GM19463 (cell line): ENCODE data around the gene CDC14B.
A peak's percentile ranks its signal among the peaks of the same experiment; 100 is the strongest.

Experiments
- ATAC-seq: cut with Tn5 transposase; IDR thresholded peaks from one replicate; pipeline ENCODE4 v1.9.1; 2021; ENCODE audit warnings: mild to moderate bottlenecking, moderate library complexity; ENCODE audit not compliant: unreplicated experiment

Gene CDC14B

DNA sequence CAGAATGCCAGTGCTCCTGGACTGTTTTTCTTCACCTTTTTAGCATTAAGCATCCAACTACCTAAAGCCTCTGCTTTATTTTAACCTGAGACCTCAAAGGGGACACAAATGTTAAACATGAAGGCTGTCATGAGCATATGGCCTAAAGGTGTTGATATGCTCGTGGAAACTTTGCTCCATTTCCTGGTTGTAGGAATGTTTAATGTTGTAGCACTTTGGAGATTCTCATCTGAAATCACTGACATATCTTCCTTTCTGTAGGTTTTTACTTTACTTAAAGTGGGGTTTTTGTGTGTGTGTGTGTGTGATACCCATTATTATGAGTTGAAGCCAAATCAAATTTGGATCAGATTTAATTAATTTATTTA is 132.6 kb downstream of the CDC14B start:
- ATAC-seq: no peak

DNA sequence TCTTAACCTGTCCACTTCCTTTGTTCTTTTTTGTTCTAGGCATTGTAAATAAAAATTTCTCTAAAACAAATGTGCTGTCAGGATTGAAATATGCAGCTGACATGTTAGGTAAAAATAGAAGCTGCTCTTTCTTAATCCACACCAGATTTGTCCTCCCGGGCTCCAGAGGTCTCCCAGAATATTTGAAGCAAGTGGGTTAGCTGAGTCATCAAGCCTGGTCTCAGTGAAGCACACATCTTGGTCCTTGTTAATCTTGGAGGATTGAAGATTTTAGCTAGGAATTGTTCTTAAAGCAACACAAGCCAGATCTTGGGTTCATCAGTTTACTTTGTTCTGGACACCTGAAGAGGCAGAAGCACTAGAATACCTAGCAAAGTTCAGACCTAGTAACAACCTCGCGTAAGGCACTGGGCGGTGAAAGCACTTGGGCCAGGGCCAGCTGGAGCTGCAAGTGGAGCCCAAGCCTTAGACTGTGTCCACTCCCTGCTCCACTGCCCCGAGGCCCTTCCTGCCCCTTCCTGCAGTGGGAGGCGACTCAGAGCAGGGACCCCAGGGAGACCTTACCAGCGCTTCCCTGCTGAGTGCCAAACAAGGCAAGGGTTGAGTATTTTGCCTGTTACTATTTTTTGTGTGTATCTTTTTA is 133.1 kb downstream of the CDC14B start:
- ATAC-seq: no peak

GRCh38 chr9:96485280-96485679 is 134.4 kb downstream of the CDC14B start:
- ATAC-seq: no peak

GRCh38 chr9:96484521-96484931 is 135.1 kb downstream of the CDC14B start:
- peak; percentile 95 for ATAC-seq

- ATAC-seq: no peak
Observed at GRCh38 chr9:96483733-96484390, 135.8 kb downstream of the CDC14B start.

DNA sequence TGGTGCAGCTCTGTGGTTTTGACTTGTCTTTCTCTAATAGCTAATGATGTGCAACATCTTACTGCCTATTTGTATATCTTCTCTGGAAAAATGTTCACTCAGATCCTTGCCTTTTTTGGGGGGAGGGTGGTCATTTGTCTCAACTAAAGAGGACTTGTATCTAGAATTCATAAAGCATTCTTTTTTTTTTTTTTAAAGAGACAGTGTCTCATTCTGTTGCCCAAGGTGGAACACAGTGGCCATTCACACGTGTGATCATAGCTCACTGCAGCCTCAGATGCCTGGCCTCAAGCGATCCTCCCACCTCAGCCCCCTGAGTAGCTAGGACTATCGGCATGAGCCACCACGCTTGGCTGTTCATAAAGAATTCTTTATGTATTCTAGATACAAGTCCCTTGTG is 136.4 kb downstream of the CDC14B start:
- ATAC-seq: no peak

GRCh38 chr9:96482476-96482875 is 137.2 kb downstream of the CDC14B start:
- ATAC-seq: no peak

DNA sequence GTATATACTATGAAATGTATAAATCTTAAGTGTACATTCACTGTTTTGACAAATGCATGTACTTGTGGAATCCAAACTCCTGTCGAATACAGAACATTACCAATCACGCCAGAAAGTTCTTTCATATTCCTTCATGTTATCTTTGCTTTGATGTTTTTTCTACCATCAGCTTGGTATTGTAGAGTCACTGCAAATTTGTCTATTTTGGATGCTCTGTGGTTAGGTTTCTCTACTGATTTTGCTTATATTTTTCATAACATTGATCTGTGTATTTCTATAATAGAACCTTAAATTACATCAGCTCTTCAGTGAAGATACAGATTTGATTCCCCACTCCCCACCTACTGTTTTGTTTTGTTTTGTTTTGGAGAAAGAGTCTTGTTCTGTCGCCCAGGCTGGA is 138.9 kb downstream of the CDC14B start:
- ATAC-seq: no peak

- peak; percentile 84 for ATAC-seq
Observed at GRCh38 chr9:96478829-96479371, 140.7 kb downstream of the CDC14B start.

DNA sequence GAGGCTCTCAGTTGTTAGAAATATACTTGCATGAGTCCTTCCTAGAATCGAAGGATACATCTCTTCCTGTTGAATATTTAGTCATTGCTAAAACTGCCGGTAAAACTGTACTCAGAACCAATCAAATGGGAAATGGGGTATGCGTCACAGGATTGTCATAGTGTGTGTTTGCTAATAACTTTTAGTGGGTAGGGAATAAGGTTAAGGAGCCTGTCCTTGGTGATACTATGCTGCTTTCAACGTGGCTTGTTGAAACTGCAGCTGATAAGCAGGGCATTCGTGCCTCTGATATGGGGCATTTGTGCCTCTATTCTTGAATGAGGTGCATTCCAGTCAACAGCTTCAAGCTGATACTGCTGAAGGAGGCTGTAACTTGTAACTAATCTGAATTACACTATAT is 143.1 kb downstream of the CDC14B start:
- ATAC-seq: no peak

DNA sequence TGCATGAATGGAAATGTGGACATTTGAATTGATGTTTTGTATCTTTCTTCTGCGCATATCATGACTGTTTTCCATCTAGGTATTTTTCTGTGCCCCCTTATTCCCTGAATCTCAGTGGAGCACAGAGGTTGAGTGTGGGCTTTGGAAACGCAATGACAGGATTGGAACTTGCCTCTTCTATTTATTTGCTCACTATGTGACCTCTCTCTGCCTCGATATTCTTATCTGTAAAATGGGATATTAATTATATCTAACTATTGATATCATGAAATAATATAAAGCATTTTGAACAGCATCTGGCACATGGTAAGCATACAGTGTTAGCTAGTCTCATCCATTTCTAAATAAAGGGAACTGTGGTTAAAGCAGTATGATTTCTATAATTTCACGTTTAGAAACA is 143.6 kb downstream of the CDC14B start:
- no peak for ATAC-seq

- no peak for ATAC-seq
Observed at GRCh38 chr9:96467784-96468183, 151.9 kb downstream of the CDC14B start.

DNA sequence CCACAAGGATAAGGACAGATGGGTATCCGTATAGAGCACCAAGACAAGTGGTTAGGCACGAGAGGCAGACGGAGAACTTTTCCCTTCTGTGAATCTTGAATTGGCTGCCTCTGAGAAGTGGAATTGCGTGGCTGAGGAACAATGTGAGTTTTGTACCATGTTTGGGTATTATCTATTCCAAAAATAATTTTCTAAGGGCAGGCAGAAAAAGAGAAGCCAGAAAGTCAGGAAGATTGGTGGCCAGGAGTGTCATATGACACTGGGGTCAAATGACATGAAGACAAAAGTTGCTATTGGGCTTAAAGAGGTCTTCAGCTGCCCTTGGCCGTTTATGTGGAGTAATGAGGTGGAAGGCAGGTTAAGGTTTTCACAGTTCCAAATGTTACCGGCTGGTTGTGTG is 155.2 kb downstream of the CDC14B start:
- ATAC-seq: no peak

- ATAC-seq: no peak
Observed at GRCh38 chr9:96462541-96462940, 157.1 kb downstream of the CDC14B start.

DNA sequence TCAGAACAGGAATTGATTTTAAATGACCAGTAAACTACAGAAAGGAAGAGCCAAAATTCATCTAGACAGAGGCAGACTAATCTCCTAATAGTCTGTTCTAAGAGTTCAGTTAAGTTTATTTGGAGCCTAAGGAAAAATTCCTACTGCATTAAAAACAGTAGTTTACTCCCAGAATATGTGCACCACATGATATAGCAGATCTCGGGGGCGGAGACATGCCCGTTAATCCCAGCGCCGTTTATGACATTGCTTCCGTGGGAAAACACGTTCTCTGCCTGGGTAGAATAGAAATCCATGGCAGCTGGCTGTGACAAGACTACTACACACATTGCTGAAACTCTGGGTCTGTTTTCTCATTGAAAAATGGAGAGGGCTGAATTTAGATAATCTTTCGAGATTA is 158.3 kb downstream of the CDC14B start:
- no peak for ATAC-seq

DNA sequence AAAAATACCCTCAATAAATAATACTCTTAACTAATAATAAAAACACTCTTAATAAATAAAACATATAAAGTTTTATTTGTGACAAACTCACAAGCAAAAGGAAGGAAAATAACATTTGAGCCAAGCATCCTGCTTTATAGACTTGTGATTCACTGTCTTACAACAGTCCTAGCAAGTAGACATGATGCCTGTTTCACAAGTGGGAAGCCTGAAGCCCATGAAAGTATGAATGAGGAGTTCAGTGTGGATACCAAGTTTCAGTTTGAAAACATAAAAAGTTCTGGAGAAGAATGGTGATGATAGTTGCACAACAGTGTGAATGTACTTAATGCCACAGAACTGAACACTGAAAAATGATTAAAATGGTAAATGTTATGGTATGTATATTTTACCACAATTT is 158.8 kb downstream of the CDC14B start:
- ATAC-seq: no peak

DNA sequence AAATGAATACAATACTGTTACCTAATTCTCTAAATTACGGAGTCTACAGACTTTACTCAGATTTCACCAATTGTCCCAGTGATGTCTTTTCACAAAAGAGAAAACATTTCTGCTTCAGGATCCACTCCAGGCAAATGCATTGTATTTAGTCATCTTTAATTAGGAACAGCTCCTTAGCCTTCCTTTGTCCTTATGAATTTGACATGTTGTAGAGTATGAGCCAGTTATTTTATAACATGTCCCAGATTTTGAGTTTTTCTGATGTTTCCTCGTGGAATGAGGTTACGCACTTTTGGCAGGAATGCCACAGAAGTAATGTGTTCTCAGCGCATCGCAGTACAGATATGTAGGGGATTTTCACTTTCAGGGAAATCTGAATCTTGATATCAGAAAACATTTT is 159.2 kb downstream of the CDC14B start:
- ATAC-seq: no peak

DNA sequence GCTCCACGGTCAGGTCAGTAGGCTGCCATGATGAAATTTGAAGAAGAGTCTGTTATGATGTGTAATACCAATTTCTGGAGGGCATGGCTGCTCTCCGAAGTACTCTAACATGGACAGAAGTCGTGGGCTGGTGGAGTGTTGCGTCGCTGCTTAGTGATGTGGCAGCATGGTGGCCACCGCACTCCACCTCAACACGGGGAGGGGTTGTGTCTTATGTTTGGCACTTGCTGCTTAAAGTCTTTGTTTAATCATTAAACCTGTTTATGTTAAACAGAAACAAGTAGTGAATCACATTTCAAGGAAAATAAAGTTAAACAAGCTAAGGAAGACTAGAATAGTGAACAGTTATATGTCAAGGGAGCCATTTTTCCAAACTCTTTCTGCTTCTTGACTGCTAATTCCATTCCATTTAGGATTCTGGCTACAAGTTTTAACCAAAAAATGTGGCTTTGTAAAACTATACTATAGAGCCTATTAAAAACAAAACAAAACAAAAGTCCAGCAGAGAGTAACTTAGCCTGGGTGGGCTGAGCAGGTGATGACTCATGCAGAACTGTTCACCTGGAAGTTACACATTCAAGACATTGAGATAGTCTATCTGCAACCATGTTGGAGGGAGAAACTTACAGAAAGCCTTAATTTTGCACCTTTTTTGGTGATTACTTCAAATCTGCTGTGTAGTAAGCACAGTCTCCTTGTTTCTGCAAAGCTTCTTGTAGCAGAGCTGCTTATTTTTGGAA is 160.2 kb downstream of the CDC14B start:
- ATAC-seq: no peak

DNA sequence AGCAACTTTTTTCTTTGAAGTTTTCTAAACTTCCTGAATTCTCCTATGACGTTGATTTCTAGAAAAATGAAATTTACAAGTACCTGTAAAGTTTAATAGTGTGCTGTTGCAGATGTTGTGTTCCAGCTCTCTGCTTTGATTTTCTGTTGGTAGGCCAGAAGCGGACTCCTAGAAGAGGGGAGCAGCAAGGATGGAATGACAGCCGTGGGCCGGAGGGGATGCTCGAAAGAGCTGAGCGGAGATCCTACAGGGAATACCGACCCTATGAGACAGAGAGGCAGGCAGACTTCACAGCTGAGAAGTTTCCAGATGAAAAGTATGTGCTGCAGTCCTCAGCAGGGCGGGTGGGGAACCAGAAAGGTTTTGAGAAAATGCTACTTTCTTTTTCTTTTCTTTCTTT is 161.4 kb downstream of the CDC14B start:
- no peak for ATAC-seq

DNA sequence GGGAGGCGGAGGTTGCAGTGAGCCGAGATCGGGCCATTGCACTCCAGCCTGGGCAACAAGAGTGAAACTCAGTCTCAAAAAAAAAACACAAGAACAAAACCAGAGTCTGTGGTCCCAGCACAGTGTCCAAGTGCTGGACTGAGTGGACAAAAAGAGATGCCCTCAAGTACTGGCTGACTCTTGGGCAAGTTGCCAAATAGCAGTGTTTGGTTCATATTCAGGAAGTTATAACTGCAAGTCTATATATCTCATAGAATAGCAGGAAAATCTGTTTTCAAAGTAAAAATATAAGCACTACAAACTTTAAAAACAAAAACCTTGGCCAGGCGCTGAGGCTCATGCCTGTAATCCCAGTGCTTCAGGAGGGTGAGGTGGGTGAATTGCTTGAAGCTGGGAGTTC is 162.4 kb downstream of the CDC14B start:
- no peak for ATAC-seq

DNA sequence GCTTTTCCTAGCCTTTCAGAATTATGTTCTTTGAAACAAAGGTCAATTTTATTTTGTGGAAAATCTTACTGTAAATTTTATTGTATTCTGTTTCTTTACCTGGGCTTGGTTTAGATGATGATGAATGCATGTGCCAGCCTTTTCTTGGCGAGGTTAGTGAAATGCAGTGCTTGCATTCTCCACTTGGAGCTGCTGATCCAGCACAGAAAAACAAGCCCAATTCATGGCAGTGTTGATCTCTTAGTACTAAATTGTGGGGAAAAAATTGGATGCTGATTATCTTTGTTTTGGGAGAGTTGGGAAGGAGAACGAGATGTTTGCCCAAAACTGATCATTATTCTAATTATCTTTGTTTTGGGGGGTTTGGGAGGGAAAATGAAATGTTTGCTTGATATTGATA is 166.0 kb downstream of the CDC14B start:
- ATAC-seq: no peak
